NCI-H69 (cell line): ENCODE measurements around the gene TTC27.
"Not testable (repeated sequence)": the region's sequence is repeated elsewhere in the genome, so short reads cannot be mapped to it uniquely, and the experiment has no call there.

Source experiments
- DNase-seq: peaks from one replicate; lab custom pipeline; 2025; lab: John Stamatoyannopoulos, UW

The TTC27 gene

DNA sequence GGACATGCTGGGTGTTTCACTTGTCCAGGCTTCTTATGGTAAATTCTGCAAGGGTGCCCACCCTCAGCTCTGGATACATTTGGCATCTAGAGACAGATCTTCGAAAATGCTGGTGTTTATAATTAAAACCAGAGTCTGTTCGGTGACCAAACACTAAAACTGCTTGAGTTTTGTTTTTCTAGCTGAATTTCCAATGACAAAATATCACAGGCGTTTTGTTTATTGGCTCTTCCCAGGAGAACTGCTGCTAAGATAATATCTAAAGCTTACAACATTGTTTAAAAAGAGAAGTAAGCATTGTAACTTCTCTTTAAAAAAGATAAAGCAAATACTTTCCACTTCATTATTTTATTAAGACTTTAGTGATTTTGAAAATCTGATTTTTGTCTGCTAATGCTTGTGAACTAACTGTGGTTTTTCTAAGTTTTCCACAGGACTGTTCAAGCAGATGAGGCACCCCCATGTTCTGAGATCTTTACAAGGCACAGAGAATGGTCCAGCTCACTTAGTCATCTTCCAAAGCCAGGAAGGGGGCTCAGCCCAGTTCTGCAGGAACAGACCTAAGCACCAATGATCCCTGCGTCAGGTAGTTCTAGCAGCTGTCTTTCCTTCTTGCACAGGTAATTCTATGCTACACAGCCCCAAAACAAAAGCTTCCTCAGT, 224.1 kb downstream of the TTC27 start:
- DNase-seq: no peak

DNA sequence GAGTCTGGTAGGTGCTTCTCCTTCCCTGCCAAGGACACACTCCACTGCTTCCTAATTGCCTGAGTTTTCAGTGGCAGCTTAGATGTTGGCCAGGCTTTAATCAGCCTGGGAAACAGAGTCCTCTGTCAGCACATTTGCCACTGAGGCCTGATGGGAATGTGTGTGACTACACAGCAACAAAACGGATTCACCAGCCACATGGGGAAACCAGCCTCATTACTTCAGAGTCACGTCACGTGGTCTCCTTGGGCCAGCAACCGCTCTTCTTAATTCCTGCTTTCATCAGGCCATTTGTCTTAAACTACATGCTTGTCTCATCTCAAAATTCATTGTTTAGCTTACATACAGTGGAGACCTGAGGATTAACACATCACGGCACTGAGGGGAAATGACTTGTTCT, 225.0 kb downstream of the TTC27 start:
- no peak for DNase-seq

DNA sequence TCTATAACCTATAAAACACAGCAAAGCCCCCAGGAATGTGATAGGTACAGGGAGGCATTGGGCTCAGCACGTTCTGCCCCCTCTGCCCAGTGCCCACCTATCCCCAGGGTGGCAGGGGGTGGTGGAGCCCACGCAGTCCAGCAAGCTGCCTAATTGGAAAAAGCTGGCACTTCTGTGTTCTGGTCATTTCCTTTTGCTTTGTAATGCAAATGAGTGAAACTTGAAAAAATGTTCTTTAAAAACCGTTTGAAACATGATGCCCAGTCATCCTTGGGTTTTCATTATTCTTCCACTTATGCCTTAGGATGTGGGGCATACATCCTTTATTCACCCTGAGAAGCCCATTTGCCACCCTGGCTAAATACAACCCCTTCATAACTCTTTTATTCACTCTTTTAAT, 229.0 kb downstream of the TTC27 start:
- no peak for DNase-seq

DNA sequence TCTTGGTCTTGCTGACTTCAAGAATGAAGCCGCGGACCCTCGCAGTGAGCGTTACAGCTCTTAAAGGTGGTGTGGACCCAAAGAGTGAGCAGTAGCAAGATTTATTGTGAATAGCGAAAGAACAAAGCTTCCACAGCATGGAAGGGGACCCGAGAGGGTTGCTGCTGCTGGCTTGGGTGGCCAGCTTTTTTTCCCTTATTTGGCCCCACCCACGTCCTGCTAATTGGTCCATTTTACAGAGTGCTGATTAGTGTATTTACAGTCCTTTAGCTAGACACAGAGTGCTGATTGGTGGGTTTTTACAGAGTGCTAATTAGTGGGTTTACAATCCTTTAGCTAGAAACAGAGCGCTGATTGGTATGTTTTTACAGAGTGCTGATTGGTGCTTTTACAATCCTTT, 230.9 kb downstream of the TTC27 start:
- DNase-seq: no peak

DNA sequence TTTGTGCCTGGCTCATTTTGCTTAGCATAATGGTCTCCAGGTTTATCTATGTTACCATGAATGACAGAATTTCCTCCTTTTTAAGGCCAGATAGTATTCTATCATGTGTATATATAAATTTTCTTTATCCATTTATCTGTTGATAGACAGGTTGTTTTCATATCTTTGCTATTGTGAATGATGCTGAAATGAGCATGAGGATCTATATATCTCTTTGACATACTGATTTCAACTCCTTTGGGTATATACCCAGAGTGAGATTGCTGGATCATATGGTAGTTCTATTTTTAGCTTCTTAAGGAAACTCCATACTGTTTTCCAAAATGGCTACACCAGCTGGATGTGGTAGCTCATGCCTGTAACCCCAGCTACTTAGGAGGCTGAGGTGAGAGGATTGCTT, 232.5 kb downstream of the TTC27 start:
- no peak for DNase-seq

DNA sequence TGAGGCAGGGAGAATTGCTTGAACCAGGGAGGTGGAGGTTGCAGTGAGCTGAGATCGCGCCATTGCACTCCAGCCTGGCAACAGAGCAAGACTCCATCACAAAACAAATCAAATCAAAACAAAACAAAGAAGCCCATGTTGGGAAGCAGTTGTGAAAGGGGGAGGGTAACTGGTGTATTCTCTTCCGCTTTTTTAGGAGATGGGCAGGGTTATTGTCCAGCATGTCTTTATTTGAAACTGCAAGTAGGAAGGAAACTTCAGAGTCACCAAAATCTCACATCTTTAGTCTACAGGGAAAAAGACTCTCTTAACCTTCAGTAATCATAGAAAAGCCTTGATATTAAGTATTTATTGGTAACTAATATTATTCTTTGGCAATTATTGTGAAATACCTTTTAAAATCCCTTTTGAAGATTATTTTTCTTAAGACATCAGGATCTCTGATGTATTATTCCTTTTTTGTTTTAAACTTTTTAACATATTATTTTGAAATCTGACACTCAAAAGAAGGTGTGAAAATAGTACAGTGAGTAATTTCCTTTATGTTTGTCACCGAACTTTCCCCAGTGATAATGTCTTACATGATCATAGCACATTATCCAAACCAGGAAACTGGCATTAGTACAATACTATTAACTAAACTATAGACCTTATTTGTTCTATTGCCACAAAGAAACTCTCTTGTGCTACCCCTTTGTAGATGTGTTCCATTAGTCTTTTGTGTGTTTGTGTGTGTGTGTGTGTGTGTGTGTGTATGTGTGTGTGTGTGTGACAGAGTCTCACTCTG, 234.6 kb downstream of the TTC27 start:
- no peak for DNase-seq

DNA sequence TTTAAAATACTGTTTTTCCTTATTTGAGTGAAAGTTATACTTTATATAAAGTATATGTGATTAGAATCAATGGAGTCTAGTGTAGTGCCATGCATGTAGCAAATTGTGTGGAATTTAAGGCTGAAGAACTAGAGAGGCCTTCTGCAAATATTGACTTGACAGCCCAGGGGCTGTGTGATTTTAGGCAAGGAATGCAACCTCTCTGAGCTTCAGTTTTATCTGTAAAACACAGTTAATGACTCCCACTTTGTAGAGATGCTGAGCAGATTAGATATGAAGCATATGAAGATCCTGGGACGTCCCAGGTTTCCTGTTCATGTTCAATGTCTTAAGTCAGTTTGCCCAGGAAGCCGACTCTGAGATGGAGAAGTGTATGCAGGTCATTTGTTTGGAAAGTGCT, 235.5 kb downstream of the TTC27 start:
- DNase-seq: no peak

DNA sequence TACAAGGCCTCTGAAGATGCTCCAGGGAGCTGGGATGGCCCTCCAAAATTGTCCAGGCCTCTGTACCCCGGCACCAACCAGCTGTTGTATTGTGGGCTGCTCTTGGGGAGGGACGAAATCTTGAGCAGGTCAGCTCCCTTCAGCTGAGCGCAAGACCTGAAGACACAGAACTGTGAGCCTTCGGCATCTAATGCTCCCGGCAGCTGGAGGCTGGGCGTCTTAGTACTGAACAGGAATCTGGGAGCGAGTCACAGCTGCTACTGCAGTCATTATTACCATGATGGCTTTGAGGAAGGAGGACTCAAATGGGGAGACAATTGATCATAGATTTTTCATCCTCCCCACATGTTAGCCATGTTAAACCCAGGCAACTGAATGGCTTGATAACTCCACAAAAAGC, 236.0 kb downstream of the TTC27 start:
- DNase-seq: no peak

DNA sequence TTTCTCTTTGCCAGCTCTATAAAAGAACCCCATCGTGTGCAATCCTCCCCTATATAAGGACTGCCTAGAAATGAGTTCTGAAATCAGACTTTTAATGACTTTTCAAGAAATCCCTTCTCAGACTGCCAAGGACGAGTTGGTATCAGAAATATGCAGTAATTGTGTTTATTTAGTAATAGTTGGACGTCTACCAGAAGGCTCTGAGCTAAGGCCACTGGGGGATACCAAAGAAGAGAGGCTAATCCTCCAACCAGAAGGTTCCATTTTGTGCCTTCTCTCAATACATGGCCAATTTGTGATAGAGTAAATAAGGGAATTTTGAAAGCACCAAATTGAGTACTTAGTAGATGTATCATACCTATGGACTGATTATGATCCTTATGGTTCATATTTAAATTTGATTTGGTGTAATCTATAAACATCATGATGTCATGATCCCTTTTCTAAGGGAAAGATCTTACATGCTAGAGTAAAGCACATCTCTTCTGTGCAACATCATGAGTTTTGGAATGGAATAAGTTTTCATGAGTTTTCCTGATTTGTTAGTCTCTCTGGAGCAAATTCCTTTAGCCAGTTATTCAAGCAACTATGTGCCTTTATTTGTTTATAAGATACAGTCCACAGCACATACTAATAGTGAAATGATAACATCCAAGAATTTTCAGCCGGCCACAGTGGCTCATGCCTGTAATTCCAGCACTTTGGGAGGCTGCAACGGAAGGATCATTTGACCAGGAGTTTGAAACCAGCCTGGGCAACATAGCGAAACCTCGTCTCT, 236.7 kb downstream of the TTC27 start:
- DNase-seq: no peak

DNA sequence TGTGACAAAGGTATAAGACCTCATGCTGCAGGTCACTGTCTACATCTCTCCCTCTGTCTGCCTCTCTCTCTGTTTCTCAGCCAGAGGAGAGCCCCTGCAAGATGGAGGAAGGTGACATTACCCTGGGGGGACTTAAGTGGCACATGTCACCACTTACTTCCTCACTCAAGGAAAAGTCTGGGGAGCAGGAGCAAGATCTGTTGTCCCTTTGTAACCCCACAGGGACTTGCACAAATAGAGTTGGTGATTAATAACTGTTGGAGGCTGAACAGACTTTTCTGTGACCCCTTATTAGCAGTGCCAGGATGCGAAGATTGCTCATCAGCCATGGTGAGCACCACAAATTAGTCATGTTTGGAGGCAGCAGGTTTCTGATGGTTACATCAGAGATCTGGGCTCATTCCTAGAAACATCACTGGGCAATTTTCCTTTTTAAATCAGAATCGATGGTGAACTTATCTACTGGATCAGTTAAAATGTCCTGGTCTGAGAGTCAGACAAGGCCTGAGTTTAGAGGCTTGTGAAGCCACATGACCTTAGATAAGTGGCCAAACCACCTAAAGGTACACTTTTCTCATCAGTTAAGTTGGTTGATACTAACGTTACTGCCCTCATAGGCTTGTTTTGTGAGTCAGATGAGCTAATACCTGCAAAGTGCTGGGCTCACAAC, 237.7 kb downstream of the TTC27 start:
- DNase-seq: no peak

DNA sequence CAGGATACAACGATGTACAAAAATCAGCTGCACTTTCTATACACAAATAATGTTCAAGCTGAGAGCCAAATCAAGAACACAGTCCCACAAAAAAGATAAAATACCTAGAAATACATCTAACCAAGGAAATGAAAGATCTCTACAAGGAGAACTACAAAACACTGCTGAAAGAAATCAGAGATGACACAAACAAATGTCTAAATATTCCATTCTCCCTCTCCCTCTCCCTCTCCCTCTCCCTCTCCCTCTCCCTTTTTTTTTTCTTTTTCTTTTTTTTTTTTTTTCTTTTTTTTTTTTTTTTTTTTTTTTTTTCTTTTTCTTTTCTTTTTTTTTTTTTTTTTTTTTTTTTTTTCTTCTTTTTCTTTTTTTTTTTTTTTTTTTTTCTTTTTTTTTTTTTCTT, 238.6 kb downstream of the TTC27 start:
- not testable (repeated sequence) for DNase-seq
